Activated naive CD8-positive, alpha-beta T cell treated with anti-CD3 and anti-CD28 coated beads for 36 hours (primary cell): ENCODE data around the gene GRIN2C. TPM values are rescaled to one million over a fixed set of nuclear protein-coding genes. Genes with fewer than 3 reads are reported as not detected.

Experiments used
- DNase-seq: peaks from one replicate; pipeline ENCODE4 v3.0.0; 2021
- H3K27ac Mint-ChIP-seq: one replicate; pipeline ENCODE4 v1.8.0; 2022; ENCODE audit warnings: mild to moderate bottlenecking, moderate library complexity, mixed read lengths
- H3K27me3 Mint-ChIP-seq: one replicate; pipeline ENCODE4 v1.8.0; 2022; ENCODE audit warnings: mild to moderate bottlenecking, mixed read lengths
- H3K36me3 Mint-ChIP-seq: one replicate; pipeline ENCODE4 v1.8.0; 2021; ENCODE audit warnings: mild to moderate bottlenecking, mixed read lengths
- H3K4me1 Mint-ChIP-seq: one replicate; pipeline ENCODE4 v1.8.0; 2021; ENCODE audit warnings: mixed read lengths
- H3K4me3 Mint-ChIP-seq: one replicate; pipeline ENCODE4 v1.8.0; 2022; ENCODE audit warnings: mild to moderate bottlenecking, moderate library complexity, mixed read lengths
- H3K9me3 Mint-ChIP-seq: one replicate; pipeline ENCODE4 v1.8.0; 2022; ENCODE audit warnings: mixed read lengths
- total RNA-seq, 2 experiments: library from RNA; stranded (reverse); gene quantifications; one replicate each; pipeline ENCODE4 v1.2.3, GENCODE V29; 2021

Gene GRIN2C
- total RNA-seq, 2 experiments from 2014 or later, result not detected

GRCh38 chr17:74892013-74892841, 32.5 kb upstream of the GRIN2C start:
- no peaks in the 10 kb centered on the region for H3K36me3 Mint-ChIP-seq
- peaks cover 2% of the 10 kb centered on the region for H3K4me1 Mint-ChIP-seq
- no peak overlapping the region for H3K4me3 Mint-ChIP-seq
- H3K27me3 Mint-ChIP-seq, result peaks cover 56% of the 10 kb centered on the region
- no peaks in the 10 kb centered on the region for H3K9me3 Mint-ChIP-seq
- no peak overlapping the region for H3K27ac Mint-ChIP-seq
- no peak for DNase-seq

- no peaks in the 10 kb centered on the region for H3K36me3 Mint-ChIP-seq
- H3K4me3 Mint-ChIP-seq, result no peak overlapping the region
- H3K27ac Mint-ChIP-seq, result no peak overlapping the region
These were observed 30.9 kb upstream of the GRIN2C start for GRCh38 chr17:74890554-74890953.

GRCh38 chr17:74888469-74888868, 28.8 kb upstream of the GRIN2C start:
- DNase-seq, result no peak

More at GRCh38 chr17:74890554-74890953, 30.9 kb upstream of the GRIN2C start:
- Mint-ChIP-seq H3K9me3 (no peaks in the 10 kb centered on the region), H3K4me1 (peaks cover 2% of the 10 kb centered on the region), H3K27me3 (peaks cover 51% of the 10 kb centered on the region)
- DNase-seq, result no peak

GRCh38 chr17:74883241-74883745, 23.6 kb upstream of the GRIN2C start:
- Mint-ChIP-seq H3K4me3 (no peak overlapping the region), H3K27me3 (peaks cover 15% of the 10 kb centered on the region), H3K36me3 (no peaks in the 10 kb centered on the region), H3K27ac (no peak overlapping the region), H3K9me3 (no peaks in the 10 kb centered on the region), H3K4me1 (no peaks in the 10 kb centered on the region)
- no peak for DNase-seq

More at GRCh38 chr17:74888469-74888868, 28.8 kb upstream of the GRIN2C start:
- no peaks in the 10 kb centered on the region for H3K4me1 Mint-ChIP-seq
- no peak overlapping the region for H3K27ac Mint-ChIP-seq
- peaks cover 35% of the 10 kb centered on the region for H3K27me3 Mint-ChIP-seq
- no peak overlapping the region for H3K4me3 Mint-ChIP-seq
- H3K36me3 Mint-ChIP-seq, result no peaks in the 10 kb centered on the region
- no peaks in the 10 kb centered on the region for H3K9me3 Mint-ChIP-seq

GRCh38 chr17:74882517-74883240, 23.0 kb upstream of the GRIN2C start:
- H3K27me3 Mint-ChIP-seq, result peaks cover 15% of the 10 kb centered on the region
- H3K36me3 Mint-ChIP-seq, result no peaks in the 10 kb centered on the region
- H3K9me3 Mint-ChIP-seq, result no peaks in the 10 kb centered on the region
- no peak for DNase-seq
- no peak overlapping the region for H3K4me3 Mint-ChIP-seq
- no peak overlapping the region for H3K27ac Mint-ChIP-seq
- H3K4me1 Mint-ChIP-seq, result no peaks in the 10 kb centered on the region

- Mint-ChIP-seq H3K9me3 (no peaks in the 10 kb centered on the region), H3K27me3 (peaks cover 12% of the 10 kb centered on the region), H3K4me3 (no peak overlapping the region), H3K36me3 (no peaks in the 10 kb centered on the region), H3K4me1 (no peaks in the 10 kb centered on the region), H3K27ac (no peak overlapping the region)
- DNase-seq, result no peak
These were observed 21.4 kb upstream of the GRIN2C start for GRCh38 chr17:74881073-74881472.

- peaks cover 8% of the 10 kb centered on the region for H3K4me1 Mint-ChIP-seq
- no peaks in the 10 kb centered on the region for H3K9me3 Mint-ChIP-seq
- H3K36me3 Mint-ChIP-seq, result no peaks in the 10 kb centered on the region
- no peak overlapping the region for H3K4me3 Mint-ChIP-seq
- no peak for DNase-seq
- peaks cover 7% of the 10 kb centered on the region for H3K27me3 Mint-ChIP-seq
- no peak overlapping the region for H3K27ac Mint-ChIP-seq
These were observed 19.6 kb upstream of the GRIN2C start for GRCh38 chr17:74879308-74879707.

GRCh38 chr17:74878658-74879057, 19.0 kb upstream of the GRIN2C start:
- Mint-ChIP-seq H3K27ac (no peak overlapping the region), H3K36me3 (no peaks in the 10 kb centered on the region)
- DNase-seq, result no peak

GRCh38 chr17:74877592-74878548, 18.2 kb upstream of the GRIN2C start:
- H3K4me3 Mint-ChIP-seq, result no peak overlapping the region
- no peaks in the 10 kb centered on the region for H3K9me3 Mint-ChIP-seq
- H3K27ac Mint-ChIP-seq, result no peak overlapping the region
- peaks cover 12% of the 10 kb centered on the region for H3K4me1 Mint-ChIP-seq
- peaks cover under 1% of the 10 kb centered on the region for H3K27me3 Mint-ChIP-seq
- no peak for DNase-seq
- H3K36me3 Mint-ChIP-seq, result no peaks in the 10 kb centered on the region

More at GRCh38 chr17:74878658-74879057, 19.0 kb upstream of the GRIN2C start:
- H3K9me3 Mint-ChIP-seq, result no peaks in the 10 kb centered on the region
- H3K4me1 Mint-ChIP-seq, result peaks cover 12% of the 10 kb centered on the region
- peaks cover 7% of the 10 kb centered on the region for H3K27me3 Mint-ChIP-seq
- H3K4me3 Mint-ChIP-seq, result no peak overlapping the region

GRCh38 chr17:74875977-74876593, 16.4 kb upstream of the GRIN2C start:
- Mint-ChIP-seq H3K4me1 (peaks cover 15% of the 10 kb centered on the region), H3K4me3 (no peak overlapping the region), H3K27me3 (no peaks in the 10 kb centered on the region), H3K27ac (no peak overlapping the region), H3K9me3 (no peaks in the 10 kb centered on the region), H3K36me3 (no peaks in the 10 kb centered on the region)
- no peak for DNase-seq

GRCh38 chr17:74875155-74875976, 15.7 kb upstream of the GRIN2C start:
- DNase-seq, result no peak
- no peak overlapping the region for H3K27ac Mint-ChIP-seq
- peaks cover 15% of the 10 kb centered on the region for H3K4me1 Mint-ChIP-seq
- no peaks in the 10 kb centered on the region for H3K36me3 Mint-ChIP-seq
- H3K4me3 Mint-ChIP-seq, result no peak overlapping the region
- H3K27me3 Mint-ChIP-seq, result no peaks in the 10 kb centered on the region
- H3K9me3 Mint-ChIP-seq, result no peaks in the 10 kb centered on the region

- no peaks in the 10 kb centered on the region for H3K36me3 Mint-ChIP-seq
- no peak overlapping the region for H3K27ac Mint-ChIP-seq
- DNase-seq, result no peak
- H3K9me3 Mint-ChIP-seq, result no peaks in the 10 kb centered on the region
- no peak overlapping the region for H3K4me3 Mint-ChIP-seq
- H3K4me1 Mint-ChIP-seq, result peaks cover 15% of the 10 kb centered on the region
- no peaks in the 10 kb centered on the region for H3K27me3 Mint-ChIP-seq
These were observed 14.9 kb upstream of the GRIN2C start for GRCh38 chr17:74874615-74875037.

- H3K27me3 Mint-ChIP-seq, result no peaks in the 10 kb centered on the region
- peak overlapping the region; percentile 94 for H3K27ac Mint-ChIP-seq
- no peaks in the 10 kb centered on the region for H3K36me3 Mint-ChIP-seq
- no peak for DNase-seq
- H3K9me3 Mint-ChIP-seq, result no peaks in the 10 kb centered on the region
- peak overlapping the region; percentile 80 for H3K4me3 Mint-ChIP-seq
- peaks cover 15% of the 10 kb centered on the region for H3K4me1 Mint-ChIP-seq
These were observed 14.4 kb upstream of the GRIN2C start for GRCh38 chr17:74873874-74874614.
